HG03097 (cell line): Measurements from ENCODE around the gene NDUFS6.
"Not testable (repeated sequence)": the region's sequence is repeated elsewhere in the genome, so short reads cannot be mapped to it uniquely, and the experiment has no call there.

Source experiments
- ATAC-seq: cut with Tn5 transposase; IDR thresholded peaks from one replicate; pipeline ENCODE4 v1.9.1; 2021; ENCODE audit not compliant: unreplicated experiment, low FRiP score

The NDUFS6 gene

DNA sequence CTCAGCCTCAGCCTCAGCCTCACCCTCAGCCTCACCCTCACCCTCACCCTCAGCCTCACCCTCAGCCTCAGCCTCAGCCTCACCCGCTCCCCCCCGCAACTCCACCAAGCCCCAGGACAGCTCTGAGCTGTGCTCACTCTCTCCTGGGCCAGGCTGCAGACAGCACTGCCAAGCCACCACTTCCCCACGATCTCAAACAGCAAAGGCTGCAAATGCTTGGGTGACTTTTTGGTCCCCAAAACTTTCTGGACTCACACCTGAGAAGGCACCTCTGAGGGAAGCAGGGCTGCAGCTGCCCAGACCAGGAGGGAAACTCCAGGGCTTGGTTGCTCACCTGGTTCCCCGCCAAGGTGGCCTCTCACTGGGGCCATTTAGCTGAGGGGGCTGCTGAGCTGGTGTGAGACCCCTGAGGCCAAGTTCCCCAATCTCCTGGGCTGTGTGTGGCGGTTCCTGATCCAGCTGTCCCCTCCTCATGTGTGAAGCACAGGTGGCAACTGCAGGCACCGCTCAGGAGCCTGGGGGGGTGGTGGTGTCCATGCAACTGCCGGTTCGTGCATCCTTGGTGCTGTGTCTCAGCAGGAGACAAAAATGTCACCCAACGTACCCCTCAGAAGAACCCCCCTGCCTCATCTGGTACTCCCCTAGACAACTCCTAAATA, 19.4 kb upstream of the NDUFS6 start:
- no peak for ATAC-seq

DNA sequence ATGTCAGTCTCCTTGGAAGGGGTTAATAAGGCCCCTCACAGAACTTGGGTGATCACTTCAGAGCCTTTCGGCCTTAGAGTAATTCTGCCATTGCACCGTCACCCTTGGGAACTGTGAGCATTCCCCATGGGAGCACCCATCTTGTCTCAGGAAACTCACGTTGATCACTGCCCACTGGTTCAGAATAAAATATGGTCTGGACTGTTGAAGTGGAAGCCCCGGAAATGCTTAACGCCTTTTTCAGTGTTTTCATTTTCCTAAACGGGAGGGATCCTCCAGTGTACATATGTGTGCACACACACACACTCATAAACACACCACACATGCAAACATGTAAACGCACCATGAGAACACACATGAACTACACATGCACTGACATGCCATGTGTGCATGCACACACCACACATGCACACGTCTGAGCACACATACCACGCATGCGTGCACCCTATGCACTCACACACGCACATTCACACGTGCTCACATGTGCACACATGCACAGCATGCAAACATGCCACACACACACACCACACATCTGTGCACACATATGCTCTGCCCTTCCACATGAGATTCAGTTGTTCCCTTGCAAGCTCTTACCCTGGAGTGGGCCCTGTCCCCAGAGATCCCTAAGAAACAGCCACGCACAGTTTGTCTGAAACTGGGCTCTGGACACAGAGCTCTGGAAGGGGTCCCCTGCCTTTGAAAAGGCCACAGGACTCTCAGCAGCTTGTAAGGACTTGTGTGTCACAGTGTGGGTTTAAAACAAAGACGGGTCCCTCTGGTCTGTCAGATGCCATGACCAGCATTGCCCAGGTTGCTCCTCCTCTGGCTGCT, 18.6 kb upstream of the NDUFS6 start:
- ATAC-seq = peak; percentile 10

DNA sequence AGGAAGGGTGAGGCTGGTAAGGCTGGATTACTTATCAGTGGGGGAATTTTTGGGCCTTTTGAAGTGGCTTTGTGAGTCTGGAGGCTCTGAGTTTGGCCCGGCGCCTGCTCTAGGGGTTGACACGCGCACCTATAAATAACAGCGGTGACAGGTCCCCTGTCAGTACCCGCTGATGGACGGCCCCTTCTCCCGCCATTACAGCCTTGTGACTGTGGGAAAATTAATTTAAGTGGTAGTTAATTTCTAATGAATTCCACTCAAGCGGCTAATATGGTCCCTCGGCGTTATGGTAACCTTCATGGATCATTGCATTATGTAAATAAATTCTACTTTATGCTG, 18.0 kb upstream of the NDUFS6 start:
- ATAC-seq = peak; percentile 69

DNA sequence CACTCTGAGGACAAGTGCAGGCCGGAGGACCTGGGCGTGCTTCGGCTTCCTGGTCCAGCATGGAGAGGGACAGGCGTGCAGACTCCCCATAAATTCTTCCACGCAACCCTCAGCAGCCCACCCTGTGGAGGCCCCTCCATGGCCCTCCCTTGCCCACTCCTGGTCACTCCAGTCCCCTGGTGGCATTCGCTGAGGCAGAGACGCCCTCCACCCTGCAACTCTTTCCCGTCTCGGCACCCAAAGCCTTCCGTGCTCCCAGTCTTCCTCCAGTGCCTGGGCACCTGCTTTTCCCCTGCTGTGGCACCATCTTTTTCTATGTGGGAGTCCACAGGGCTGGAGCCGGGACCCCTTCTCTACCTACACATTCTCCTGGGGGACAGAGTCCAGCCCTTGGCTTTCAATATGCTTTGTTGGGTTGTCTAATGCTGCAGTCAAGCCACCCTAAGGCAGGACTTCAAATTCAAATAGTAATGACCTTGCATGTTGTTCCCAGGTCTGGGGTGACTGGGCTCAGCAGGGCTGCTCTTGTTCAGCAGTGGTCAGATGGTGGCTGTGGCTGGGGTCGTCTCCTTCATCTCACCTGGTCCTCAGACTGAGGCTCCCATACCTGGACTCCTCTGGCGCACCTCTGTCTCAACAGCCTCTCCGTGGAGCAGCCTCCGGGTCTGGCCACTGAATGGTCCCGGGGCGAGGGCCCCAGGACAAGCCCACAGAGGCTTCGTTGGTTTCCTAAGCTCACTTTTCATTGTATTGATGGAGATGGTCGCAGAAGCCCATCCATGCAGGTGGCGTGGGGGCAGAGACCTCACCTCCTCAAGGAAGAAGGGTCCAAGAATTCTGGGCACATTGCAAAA, 16.8 kb upstream of the NDUFS6 start:
- no peak for ATAC-seq

DNA sequence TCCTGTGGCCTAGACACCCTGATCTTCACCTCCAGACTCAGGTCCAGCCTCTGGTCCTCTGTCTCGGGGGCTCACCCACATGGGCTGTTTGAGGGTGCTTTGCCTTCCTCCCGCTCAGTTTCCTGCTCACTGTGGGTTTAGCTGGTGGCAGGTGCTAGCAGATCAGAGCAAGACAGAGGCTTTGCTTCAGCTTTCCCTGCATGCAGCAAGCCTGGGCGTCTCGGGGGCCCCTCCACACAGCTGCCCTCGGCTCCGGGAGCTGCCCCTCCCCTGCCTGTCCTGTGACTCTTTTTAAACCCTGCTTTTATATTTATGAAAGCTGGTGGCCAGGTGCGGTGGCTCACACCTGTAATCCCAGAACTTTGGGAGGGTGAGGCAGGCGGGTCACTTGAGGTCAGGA, 16.1 kb upstream of the NDUFS6 start:
- no peak for ATAC-seq

DNA sequence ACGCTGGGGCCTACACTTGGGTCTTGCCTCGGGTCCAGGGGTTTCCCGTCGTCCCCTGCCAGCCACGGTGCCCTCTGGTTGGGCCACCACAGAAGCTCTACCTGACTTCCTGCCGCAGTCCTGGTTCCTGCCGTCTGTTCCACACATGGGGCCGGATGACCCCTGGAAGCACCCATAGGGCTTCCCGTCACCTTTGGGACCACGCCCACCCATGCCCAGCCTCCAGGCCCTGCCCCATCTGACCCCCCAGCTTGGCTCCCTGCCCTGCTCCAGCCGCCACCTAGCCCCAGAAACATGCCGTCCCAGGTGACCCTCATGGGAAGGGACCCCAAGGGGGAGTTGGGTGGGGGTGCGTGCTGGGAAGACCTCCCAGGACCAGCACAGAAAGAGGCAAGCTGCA, 15.2 kb upstream of the NDUFS6 start:
- ATAC-seq = no peak

DNA sequence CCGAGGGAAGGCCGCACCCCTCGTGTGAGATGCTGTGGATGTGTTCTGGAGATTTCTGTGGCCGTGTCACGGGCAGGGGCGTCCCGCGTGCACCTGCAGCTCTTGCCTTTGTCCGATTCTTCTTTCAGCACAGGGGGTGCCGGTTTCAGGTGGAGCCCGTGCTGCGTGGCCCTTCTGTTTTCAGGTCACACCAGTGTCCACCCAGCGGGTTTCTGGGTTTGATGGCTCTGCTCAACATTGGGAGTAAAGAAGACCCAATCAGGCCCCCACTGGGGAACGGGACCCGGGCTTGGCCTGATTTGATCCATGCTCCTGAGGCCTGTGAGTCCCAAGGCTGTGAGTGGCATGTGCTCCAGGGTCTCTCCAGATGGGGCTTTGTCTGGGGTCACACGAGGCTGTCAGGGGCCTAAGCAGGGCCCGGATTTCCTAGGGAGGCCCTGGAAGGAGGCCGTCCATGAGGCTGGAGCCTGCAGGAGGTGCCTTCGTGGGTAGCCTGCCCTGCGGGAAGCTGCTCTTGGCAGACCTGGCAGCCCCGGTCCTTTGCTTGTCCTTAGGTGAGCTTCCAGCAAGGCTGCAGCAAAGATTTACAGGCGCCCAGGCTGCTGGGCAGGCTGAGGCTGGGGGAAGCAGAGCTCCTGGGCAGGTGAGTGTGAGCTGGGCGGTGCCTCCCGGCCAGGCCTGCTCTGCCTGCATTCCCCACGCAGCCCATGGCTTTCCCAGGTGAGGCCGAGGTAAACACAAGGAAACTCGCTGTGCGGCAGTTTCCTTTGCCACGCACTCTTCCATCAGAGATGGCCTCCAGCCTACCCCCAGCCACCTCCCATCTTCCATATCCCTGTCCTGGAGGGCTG, 14.4 kb upstream of the NDUFS6 start:
- no peak for ATAC-seq

DNA sequence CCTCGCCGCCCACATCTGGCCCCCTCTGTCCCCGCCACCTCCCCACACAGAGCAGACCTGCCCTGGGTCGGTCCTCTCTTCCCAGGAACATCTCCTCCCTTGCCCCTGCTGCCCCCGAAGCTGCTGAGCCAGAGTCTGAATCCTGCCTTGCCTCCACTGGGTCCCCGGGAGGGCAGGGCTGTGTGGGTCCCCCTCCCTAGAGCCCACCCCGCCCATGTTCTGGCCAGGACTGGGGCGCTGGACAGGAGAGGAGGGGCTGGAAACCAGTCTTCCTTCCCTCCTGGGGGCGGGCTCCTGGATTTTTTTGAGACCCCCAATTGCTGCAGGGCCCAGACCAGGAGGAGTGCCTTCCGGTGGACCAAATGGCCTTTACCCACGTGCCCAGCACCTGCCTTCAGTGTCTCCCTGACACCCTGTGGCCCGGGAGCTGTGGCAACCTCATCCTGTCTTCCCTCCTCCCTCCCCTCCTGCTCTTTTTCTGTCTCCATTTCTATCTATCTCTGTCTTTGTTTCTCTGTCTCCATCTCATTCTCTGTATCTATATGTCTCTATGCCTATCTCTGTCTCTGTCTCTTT, 13.6 kb upstream of the NDUFS6 start:
- no peak for ATAC-seq

DNA sequence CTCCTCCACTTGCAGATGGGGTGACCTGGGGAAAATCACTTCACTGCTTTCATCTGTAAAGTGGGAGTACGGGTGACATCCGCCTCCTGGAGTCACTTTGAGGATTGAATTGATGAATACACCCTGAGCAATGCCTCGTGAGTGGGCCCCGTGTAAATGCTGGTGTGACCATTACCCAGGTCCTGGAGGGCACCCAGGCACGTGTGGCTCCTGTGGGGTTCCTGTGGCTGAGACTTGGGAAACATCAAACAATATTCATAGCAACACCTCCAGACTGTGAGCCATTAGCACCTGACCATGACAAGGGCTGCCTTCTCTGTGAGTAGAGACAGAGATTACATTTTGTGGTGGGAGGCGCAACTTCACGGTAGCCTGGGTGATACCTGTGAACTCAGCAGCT, 13.0 kb upstream of the NDUFS6 start:
- no peak for ATAC-seq

DNA sequence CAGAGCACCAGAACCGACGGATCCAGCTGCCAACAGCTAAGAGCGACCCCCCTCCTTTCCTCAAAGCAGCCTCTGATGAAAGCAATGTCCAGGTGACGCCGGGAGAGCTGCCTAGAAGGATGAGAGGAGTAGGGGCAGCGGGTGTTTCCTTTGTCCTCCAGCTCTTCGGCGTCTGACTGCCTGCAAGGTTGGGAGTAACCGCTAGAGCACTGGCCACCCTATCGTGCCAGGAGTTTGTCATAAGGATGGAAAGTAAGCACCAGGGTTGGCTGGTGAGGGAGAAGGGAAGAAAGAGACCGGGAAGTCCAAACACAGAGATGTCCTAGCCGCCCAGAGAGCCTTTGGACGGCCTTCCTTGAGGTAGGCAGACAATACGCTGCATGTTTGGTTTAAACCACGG, 12.4 kb upstream of the NDUFS6 start:
- ATAC-seq = no peak

DNA sequence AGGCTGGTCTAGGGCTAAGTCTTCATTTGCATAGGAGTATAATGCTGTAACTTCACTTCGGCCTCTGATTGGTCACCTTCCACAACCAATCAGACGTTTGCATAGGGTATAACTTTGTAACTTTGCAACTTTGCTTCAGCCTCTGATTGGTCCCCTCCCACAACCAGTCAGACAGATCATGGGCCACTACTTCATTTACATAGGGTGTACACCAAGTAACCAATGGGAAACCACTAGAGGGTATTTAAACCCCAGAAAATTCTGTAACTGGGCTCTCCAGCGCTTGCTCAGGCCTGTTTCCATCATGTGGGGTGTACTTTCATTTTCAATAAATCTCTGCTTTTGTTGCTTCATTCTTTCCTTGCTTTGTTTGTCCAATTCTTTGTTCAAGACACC, 11.8 kb upstream of the NDUFS6 start:
- not testable (repeated sequence) for ATAC-seq

DNA sequence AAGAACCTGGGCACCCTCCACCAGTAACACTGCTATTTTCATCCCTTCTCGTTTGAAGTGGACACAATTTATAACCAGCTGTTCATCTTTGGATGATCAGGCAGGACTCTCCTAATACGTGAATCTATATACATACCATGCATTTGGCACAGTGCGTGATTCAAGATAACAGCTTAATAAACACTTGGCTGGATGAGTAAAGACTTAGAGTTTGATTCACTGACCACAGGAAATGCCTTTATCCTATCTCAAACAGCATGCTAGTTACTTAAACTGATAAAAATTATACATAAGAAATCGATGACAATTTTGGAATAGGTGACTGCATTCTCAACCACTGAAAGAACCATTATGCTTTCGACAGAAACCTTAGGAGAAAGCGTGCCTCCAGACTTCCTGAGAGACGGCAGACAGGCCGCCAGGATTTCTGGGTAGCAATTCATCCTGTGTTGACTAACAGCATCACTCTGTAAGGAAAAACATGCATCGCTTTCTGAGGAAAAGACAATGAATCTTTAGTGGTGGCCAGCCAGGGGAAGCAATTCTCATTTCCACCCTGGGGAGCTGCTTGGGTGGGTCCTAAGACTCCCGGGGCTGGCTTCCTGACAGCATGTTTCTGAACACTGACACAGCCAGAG, 11.3 kb upstream of the NDUFS6 start:
- ATAC-seq = no peak

DNA sequence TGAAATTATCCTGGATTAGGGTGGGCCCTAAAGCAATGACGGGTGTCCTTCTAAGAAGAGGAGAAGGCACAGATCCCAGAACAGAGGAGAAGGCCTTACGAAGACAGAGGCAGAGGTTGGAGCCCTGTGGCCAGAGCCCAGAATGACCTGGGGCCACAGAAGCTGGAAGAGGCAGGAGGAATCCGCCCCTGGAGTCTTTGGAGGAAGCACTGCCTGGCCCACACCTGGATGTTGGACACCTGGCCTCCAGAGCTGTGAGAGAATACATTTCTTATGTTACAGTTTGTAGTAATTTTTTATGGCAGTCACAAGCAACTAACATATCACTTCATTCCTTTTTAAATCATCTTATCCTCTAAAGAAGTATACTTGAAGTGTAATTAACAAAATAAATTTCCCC, 10.0 kb upstream of the NDUFS6 start:
- no peak for ATAC-seq

DNA sequence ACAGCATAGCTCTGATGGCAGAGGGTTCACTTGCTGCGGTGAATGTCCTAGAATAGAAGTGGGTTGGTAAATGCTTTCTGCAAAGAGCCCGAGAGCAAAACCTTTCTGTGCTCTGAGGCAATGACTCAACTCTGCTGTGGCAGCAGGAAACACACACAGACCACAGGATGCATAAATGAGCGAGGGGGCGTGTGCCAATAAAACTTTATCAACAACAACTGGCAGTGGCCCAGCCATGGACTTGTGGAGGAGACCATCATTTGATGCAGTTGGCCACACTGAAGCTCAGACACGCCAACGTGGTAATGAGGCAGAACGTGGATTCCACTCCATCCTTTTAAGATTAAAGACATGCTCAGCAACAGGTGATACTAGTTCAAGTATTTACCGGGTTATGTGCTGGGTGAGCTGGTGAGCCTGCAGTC, 8.4 kb upstream of the NDUFS6 start:
- peak; percentile 93 for ATAC-seq

DNA sequence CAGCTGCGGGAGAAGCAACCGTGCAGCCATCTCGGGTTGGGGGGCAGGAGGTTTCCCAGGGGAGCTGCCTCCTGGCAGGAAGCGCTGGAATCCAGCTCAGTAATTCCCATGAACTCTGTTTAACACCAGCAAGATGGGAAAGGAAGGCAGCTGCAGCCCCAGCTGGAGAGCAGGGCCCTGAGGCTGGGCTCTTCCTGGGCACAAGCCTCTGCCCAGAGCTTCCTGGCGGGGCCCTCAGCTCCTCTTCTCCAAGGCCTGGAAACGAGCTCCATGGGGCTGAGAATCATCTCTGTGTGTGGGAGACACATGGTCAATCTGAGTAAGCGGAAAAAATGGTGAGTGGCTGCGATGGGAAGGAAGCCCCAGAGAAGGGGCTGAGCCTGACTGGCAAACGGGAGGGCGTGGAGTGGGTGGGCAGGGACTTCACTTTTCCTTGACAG, 7.9 kb upstream of the NDUFS6 start:
- no peak for ATAC-seq

DNA sequence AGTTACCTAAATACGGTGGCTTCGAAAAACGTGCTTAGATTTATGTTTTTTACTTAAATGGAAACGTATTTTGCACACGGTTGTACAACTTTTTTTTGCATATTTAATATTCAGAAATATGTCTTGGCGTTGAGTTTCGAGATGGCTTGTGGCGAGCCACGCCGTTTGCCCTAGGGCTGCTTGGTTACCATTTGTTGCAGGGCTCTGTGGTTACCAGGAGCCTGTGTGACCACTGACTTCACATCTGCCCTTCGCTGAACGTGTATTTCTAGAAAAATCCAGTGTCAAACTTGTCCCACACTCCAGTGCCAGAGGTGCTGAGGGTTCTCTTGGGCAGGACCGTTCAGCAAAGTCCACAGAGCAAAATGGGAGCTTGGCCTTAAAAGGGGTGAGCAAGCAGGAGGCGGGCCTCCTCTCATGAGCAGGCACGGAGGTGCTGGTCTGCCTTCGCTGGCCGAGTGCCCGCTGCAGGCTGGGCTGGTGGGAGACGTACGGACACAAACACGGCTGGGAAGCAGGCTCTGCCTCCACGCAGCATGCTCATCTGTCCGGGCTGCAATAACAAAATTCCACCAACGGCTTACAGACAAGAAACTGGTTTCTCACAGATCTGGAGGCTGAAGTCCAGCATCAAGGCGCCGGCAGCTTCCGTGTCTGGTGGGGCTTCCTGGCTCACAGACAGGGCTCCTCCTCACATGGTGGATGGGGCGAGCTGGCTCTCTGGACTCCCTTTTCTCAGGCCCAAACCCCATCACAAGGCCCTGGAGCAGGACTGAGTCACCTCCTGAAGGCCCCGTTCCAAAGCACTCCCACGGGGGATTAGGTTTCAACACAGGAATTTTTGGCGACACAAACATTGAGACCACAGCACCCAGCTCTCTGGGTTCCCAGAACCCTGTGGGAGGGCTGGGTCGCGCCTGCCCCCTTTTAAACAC, 7.0 kb upstream of the NDUFS6 start:
- ATAC-seq = no peak

DNA sequence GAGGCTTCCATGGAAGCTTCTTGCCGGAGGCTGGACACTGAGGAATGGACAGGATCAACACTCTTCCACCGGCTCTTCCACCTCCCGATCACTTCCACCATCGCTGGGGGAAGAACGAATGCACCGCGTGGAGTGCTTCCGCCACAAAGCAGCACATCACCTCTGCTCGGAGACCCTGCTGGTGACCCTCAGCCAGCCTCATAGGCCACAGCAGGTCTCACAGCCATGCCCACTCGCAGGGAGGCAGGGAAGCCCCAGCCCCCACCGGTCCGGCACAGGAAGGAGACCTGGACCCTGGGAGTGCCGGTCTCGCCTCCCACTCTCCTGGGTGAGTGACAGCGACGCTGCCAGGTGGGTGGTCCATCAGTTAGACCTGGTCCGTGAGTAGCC, 6.3 kb upstream of the NDUFS6 start:
- ATAC-seq = no peak

DNA sequence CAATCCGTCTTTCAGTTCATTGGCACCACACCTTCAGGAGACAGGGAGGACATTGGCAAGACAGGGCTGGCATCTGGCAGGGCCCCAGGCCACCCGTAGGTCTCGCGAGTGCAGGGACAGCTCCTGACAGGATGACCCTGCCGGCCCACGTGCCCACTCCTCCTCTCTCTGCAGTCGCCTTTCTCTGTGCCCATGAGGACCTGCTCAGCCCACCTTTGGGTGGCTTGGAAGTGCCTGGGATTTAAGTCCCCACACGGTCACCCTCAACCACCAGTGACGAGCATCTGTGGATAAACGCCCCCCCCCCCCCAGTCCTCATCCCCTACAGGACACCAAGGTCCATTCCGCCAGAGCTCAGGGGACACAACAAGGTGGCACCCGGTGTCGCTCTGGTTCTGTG, 5.7 kb upstream of the NDUFS6 start:
- ATAC-seq = no peak

DNA sequence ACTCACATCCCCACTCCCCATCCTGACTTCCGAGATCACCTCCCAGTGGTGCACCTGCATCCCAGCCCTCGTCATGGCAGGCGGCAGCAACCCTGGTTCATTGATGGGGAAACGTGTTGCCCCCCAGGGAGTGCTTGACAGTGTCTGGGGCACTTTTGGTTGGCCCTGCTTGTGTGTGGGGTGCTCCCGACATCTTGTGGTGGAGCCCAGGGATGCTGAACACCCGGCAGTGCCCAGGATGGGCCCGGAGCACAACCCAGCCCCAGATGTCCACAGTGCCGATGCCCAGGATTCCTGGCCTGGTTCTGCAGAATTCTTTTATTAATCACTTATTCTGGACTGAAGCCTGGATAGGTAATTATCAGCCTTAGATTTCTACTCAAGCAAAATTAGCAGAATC, 5.3 kb upstream of the NDUFS6 start:
- ATAC-seq = no peak
